B cell (primary cell): ENCODE results near the gene GJC3. TPM values are rescaled to one million over a fixed set of nuclear protein-coding genes. Genes with fewer than 3 reads are reported as not detected.

Source experiments
- ATAC-seq: fragments of 200-7000 bp; cut with Tn5 transposase; one replicate; pipeline ENCODE4 v1.10.0; 2021; ENCODE audit warnings: low read depth, mild to moderate bottlenecking, moderate number of reproducible peaks, moderate library complexity
- CTCF ChIA-PET: fragments of 350-600 bp; sonication (Branson Sonifier 250); formaldehyde crosslinking; loops from one replicate; lab custom pipeline; 2021; ENCODE audit warnings: antibody characterized with exemption, inconsistent platforms; lab: Charles Lee
- POLR2A ChIA-PET: fragments of 350-600 bp; sonication (Branson Sonifier 250); formaldehyde crosslinking; loops from one replicate; lab custom pipeline; 2021; ENCODE audit warnings: antibody characterized with exemption; lab: Charles Lee
- DNase-seq: peaks from one replicate; pipeline ENCODE4 v3.0.0; 2013
- H2AFZ ChIP-seq: 2 replicates; pipeline ENCODE4 v1.6.1; 2012; ENCODE audit warnings: mild to moderate bottlenecking, low read depth, low read length; ENCODE audit not compliant: insufficient read depth, poor library complexity, severe bottlenecking
- H3K27ac ChIP-seq, 2 donors: 1 replicate in 1 of 2; 2 replicates in 1 of 2; pipeline ENCODE4 v1.5.1; 2012 to 2013; ENCODE audit warnings: low read length in 2 of 2, mild to moderate bottlenecking in 2 of 2, moderate library complexity in 1 of 2
- H3K27me3 ChIP-seq, 4 experiments: fragments of 200-600 bp in 1 of 4; sonication (generic) in 1 of 4; replicated peaks in 1 of 4; 1 replicate in 2 of 4; 2 replicates in 2 of 4; pipeline versions ENCODE4 v1.6.1 to v1.7.0; 2013 to 2016; ENCODE audit warnings: low read length in 3 of 4, mild to moderate bottlenecking in 2 of 4, mixed read lengths in 1 of 4, moderate library complexity in 1 of 4; ENCODE audit not compliant: insufficient read depth in 4 of 4, control insufficient read depth in 3 of 4; ENCODE audit errors: control extremely low read depth in 1 of 4
- H3K36me3 ChIP-seq, 2 experiments: replicated peaks in 1 of 2; 1 replicate in 1 of 2; 2 replicates in 1 of 2; pipeline versions ENCODE4 v1.6.1 to v1.7.1; 2013; ENCODE audit warnings: low read length in 1 of 2; ENCODE audit not compliant: insufficient read depth in 2 of 2, control insufficient read depth in 1 of 2; ENCODE audit errors: control extremely low read depth in 1 of 2, extremely low read depth in 1 of 2
- H3K4me1 ChIP-seq, 2 donors: fragments of 200-600 bp in 1 of 2; sonication (generic) in 1 of 2; 1 replicate in 1 of 2; 2 replicates in 1 of 2; pipeline versions ENCODE4 v1.5.1 to v1.6.1; 2013 to 2017; ENCODE audit warnings: low read length in 2 of 2; ENCODE audit not compliant: control insufficient read depth in 2 of 2, insufficient read depth in 2 of 2
- H3K4me2 ChIP-seq: replicated peaks from 2 replicates; pipeline ENCODE3; 2012; ENCODE audit warnings: mild to moderate bottlenecking, low read depth, low read length; ENCODE audit not compliant: poor library complexity, severe bottlenecking
- H3K4me3 ChIP-seq, 5 experiments: fragments of 200-600 bp in 1 of 5; sonication (generic) in 1 of 5; 1 replicate in 3 of 5; 2 replicates in 2 of 5; pipeline versions ENCODE4 v1.5.1 to v1.7.0; 2011 to 2016; ENCODE audit warnings: low read length in 4 of 5, mild to moderate bottlenecking in 4 of 5, low read depth in 2 of 5, control low read depth in 1 of 5, moderate library complexity in 1 of 5; ENCODE audit not compliant: insufficient read depth in 1 of 5; ENCODE audit errors: control extremely low read depth in 1 of 5, extremely low read depth in 1 of 5
- H3K79me2 ChIP-seq: fragments of 200-600 bp; sonication (generic); one replicate; pipeline ENCODE4 v1.6.0; 2016; ENCODE audit warnings: low read length; ENCODE audit not compliant: control insufficient read depth, insufficient read depth
- H3K9ac ChIP-seq: fragments of 200-600 bp; sonication (generic); 2 replicates; pipeline ENCODE4 v1.6.1; 2017; ENCODE audit warnings: mild to moderate bottlenecking, low read length, moderate library complexity
- H3K9me3 ChIP-seq, 3 donors: one replicate each; pipeline versions ENCODE4 v1.6.1 to v1.7.1; 2013; ENCODE audit warnings: low read length in 2 of 3; ENCODE audit not compliant: control insufficient read depth in 2 of 3, insufficient read depth in 1 of 3; ENCODE audit errors: control extremely low read depth in 1 of 3
- H4K20me1 ChIP-seq: 2 replicates; pipeline ENCODE4 v1.6.0; 2012; ENCODE audit warnings: mild to moderate bottlenecking, low read length; ENCODE audit not compliant: insufficient read depth, control insufficient read depth, poor library complexity, severe bottlenecking
- H3K27ac Mint-ChIP-seq: one replicate; pipeline ENCODE4 v1.8.0; 2021; ENCODE audit warnings: mixed read lengths
- H3K27me3 Mint-ChIP-seq: one replicate; pipeline ENCODE4 v1.8.0; 2021; ENCODE audit warnings: mixed read lengths
- H3K4me1 Mint-ChIP-seq: one replicate; pipeline ENCODE4 v1.8.0; 2021; ENCODE audit warnings: mixed read lengths
- H3K4me3 Mint-ChIP-seq: one replicate; pipeline ENCODE4 v1.8.0; 2021; ENCODE audit warnings: mixed read lengths
- H3K9me3 Mint-ChIP-seq: one replicate; pipeline ENCODE4 v1.8.0; 2022; ENCODE audit warnings: mixed read lengths; ENCODE audit not compliant: insufficient read depth
- EZH2 ChIP-seq: IDR thresholded peaks from 2 replicates; pipeline ENCODE4 v1.6.1; 2012; ENCODE audit warnings: borderline replicate concordance, low read depth, mild to moderate bottlenecking, moderate library complexity, low read length; ENCODE audit not compliant: insufficient read depth, poor library complexity, severe bottlenecking
- WGBS: methylation state at CpG from one replicate; pipeline ENCODE4 v1.1.5; 2013; ENCODE audit warnings: missing lambda C conversion rate; ENCODE audit not compliant: insufficient coverage; 5-methylcytosine and 5-hydroxymethylcytosine counted together
- intact Hi-C: fragments of 100-400 bp; cut with micrococcal nuclease; formaldehyde crosslinking; loops from one replicate; pipeline ENCODE4 v1.10.0; 2022
- polyA plus RNA-seq: library from polyadenylated mRNA; depleted of rRNA; stranded (reverse); fragments of >200 nt; gene quantifications from 2 replicates; pipeline ENCODE4 v1.2.3, GENCODE V29; 2012
- total RNA-seq, 2 donors: library from RNA; stranded (reverse); fragments of 120-200 nt in 1 of 2; gene quantifications; 1 replicate in 1 of 2; 2 replicates in 1 of 2; pipeline versions ENCODE4 v1.2.3 to v1.2.4, GENCODE V29; 2013 to 2022
- TF ChIP-seq, protein P1 (sequence below): fragments of 200-600 bp; IDR thresholded peaks from one replicate; pipeline ENCODE4 v1.8.0; 2022; ENCODE audit warnings: antibody characterized with exemption, mild to moderate bottlenecking

GJC3 gene
- total and polyA plus RNA-seq, 2 donors (not counting 1 experiment from before 2014, with no cell fraction given): not detected

- Histone ChIP-seq H3K36me3 (no peaks in the 10 kb centered on the region), H4K20me1 (no peaks in the 10 kb centered on the region), H3K9me3 (peaks cover 0 to 15% (median 9%) of the 10 kb centered on the region in 3 donors), H3K9ac (no peak overlapping the region), H3K27ac (no peak overlapping the region), H3K27me3 (peaks cover 0 to 22% (median 3%) of the 10 kb centered on the region in 4 experiments), H3K79me2 (no peaks in the 10 kb centered on the region), H3K4me1 (peaks cover 0 to under 1% of the 10 kb centered on the region in 2 donors), H3K4me2 (no peak overlapping the region), H3K4me3 (no peak overlapping the region), H2AFZ (no peak overlapping the region)
- no peak for DNase-seq
- ChIA-PET CTCF (interaction anchor here (1.4 to 2.0 kb wide), 2 partner anchors 36 to 38 kb away, joined by 3 to 11 read pairs; no protein-coding TSS in a partner anchor), POLR2A (no interaction called here)
- no peak overlapping the region for H3K27ac Mint-ChIP-seq
- intact Hi-C loops: loop anchor here (1.0 kb wide), 1 partner anchor 36 kb away; no protein-coding TSS in a partner anchor
- peaks cover 35% of the 10 kb centered on the region for H3K27me3 Mint-ChIP-seq
- no peak for TF ChIP-seq EZH2
- TF ChIP-seq, protein P1, sequence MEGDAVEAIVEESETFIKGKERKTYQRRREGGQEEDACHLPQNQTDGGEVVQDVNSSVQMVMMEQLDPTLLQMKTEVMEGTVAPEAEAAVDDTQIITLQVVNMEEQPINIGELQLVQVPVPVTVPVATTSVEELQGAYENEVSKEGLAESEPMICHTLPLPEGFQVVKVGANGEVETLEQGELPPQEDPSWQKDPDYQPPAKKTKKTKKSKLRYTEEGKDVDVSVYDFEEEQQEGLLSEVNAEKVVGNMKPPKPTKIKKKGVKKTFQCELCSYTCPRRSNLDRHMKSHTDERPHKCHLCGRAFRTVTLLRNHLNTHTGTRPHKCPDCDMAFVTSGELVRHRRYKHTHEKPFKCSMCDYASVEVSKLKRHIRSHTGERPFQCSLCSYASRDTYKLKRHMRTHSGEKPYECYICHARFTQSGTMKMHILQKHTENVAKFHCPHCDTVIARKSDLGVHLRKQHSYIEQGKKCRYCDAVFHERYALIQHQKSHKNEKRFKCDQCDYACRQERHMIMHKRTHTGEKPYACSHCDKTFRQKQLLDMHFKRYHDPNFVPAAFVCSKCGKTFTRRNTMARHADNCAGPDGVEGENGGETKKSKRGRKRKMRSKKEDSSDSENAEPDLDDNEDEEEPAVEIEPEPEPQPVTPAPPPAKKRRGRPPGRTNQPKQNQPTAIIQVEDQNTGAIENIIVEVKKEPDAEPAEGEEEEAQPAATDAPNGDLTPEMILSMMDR: no peak
- peaks cover under 1% of the 10 kb centered on the region for H3K4me1 Mint-ChIP-seq
- 17% methylated on average over 1 of the region's 3 CpGs for WGBS
- ATAC-seq: no peak
- H3K4me3 Mint-ChIP-seq: no peak overlapping the region
- H3K9me3 Mint-ChIP-seq: peaks cover 7% of the 10 kb centered on the region
Observed at GRCh38 chr7:99949645-99950228, 20.3 kb upstream of the GJC3 start.

DNA sequence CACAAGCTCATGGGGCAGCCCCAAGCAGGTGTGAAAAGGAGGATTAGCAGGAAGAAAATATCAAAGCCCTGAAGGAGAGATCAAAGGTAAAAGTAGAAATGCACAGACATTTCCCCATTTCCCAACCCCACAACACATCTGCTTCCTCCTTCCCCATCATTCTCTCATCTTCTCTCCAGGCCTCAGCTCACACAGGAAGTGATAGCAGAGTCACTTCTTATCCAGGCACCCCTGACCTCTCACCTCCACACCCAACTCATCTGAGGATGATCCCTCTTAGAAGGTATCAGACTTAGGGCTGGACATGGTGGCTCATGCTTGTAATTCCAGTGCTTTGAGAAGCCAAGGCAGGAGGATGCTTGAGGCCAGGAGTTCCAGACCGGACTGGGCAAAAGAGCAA lies 18.2 kb upstream of the GJC3 start:
- POLR2A ChIA-PET: no interaction called here
- CTCF ChIA-PET: interaction anchor here (2.0 kb wide), 1 partner anchor 33 kb away, joined by 11 read pairs; no protein-coding TSS in a partner anchor

More for the DNA sequence above, 18.2 kb upstream of the GJC3 start:
- no peak overlapping the region for H3K9ac ChIP-seq
- no peaks in the 10 kb centered on the region for H4K20me1 ChIP-seq
- H3K27me3 Mint-ChIP-seq: peaks cover 22% of the 10 kb centered on the region
- peaks cover 0 to 22% (median 4%) of the 10 kb centered on the region in 4 experiments for H3K27me3 ChIP-seq
- H3K9me3 Mint-ChIP-seq: peaks cover 7% of the 10 kb centered on the region
- ATAC-seq: no peak
- no peak overlapping the region for H3K27ac Mint-ChIP-seq
- no peak for DNase-seq
- H3K4me2 ChIP-seq: no peak overlapping the region
- no peak overlapping the region for H3K27ac ChIP-seq
- peaks cover 14% of the 10 kb centered on the region for H3K4me1 Mint-ChIP-seq
- H3K4me3 Mint-ChIP-seq: no peak overlapping the region
- H3K79me2 ChIP-seq: no peaks in the 10 kb centered on the region
- WGBS: no CpG with 5 or more reads among the region's 1 CpG
- H3K4me1 ChIP-seq: peaks cover 11 to 12% of the 10 kb centered on the region in 2 donors
- H3K9me3 ChIP-seq: peaks cover 0 to 15% (median 9%) of the 10 kb centered on the region in 3 donors
- no peak overlapping the region for H3K4me3 ChIP-seq
- no peak for TF ChIP-seq EZH2
- TF ChIP-seq, protein P1: no peak
- no peaks in the 10 kb centered on the region for H3K36me3 ChIP-seq
- no peak overlapping the region for H2AFZ ChIP-seq
- intact Hi-C loops: no loop called here
